Neural crest cell (in vitro differentiated cells): ENCODE results near the gene ARHGEF7. TPM values are rescaled to one million over a fixed set of nuclear protein-coding genes. Genes with fewer than 3 reads are reported as not detected.

Source experiments
- DNase-seq: peaks from one replicate; pipeline ENCODE4 v3.0.0; 2021; ENCODE audit warnings: low read depth, mixed read lengths, low spot score
- H3K27ac Mint-ChIP-seq: one replicate; pipeline ENCODE4 v1.8.0; 2021; ENCODE audit warnings: mild to moderate bottlenecking, mixed read lengths; ENCODE audit not compliant: unreplicated experiment
- H3K27me3 Mint-ChIP-seq: 2 replicates; pipeline ENCODE4 v1.8.0; 2021; ENCODE audit warnings: low read depth, mild to moderate bottlenecking, mixed read lengths
- H3K36me3 Mint-ChIP-seq: 2 replicates; pipeline ENCODE4 v1.8.0; 2021; ENCODE audit warnings: low read depth, mild to moderate bottlenecking, mixed read lengths
- H3K4me1 Mint-ChIP-seq: 2 replicates; pipeline ENCODE4 v1.8.0; 2021; ENCODE audit warnings: mixed read lengths
- H3K4me3 Mint-ChIP-seq: one replicate; pipeline ENCODE4 v1.8.0; 2021; ENCODE audit warnings: mild to moderate bottlenecking, mixed read lengths
- H3K9me3 Mint-ChIP-seq: 2 replicates; pipeline ENCODE4 v1.8.0; 2021; ENCODE audit warnings: mixed read lengths
- CTCF ChIP-seq: fragments of 200-600 bp; sonication (generic); conservative IDR thresholded peaks from 2 replicates; pipeline ENCODE4 v1.5.0; 2021; ENCODE audit warnings: antibody characterized with exemption, mild to moderate bottlenecking
- total RNA-seq: library from RNA; stranded (reverse); gene quantifications from 2 replicates; pipeline ENCODE4 v1.2.1, GENCODE V29; 2021

Gene ARHGEF7
- total RNA-seq, 1 donor from 2014 or later: 77.3 TPM

- Mint-ChIP-seq H3K9me3 (no peaks in the 10 kb centered on the region), H3K27me3 (no peaks in the 10 kb centered on the region), H3K4me3 (no peak overlapping the region), H3K36me3 (peaks cover 8% of the 10 kb centered on the region), H3K27ac (no peak overlapping the region), H3K4me1 (no peaks in the 10 kb centered on the region)
- no peak for TF ChIP-seq CTCF
- no peak for DNase-seq
Measured at GRCh38 chr13:111275382-111275781, 160.3 kb downstream of the ARHGEF7 start.

GRCh38 chr13:111275995-111276618 lies 161.0 kb downstream of the ARHGEF7 start:
- no peak for TF ChIP-seq CTCF
- H3K27ac Mint-ChIP-seq: no peak overlapping the region
- no peaks in the 10 kb centered on the region for H3K4me1 Mint-ChIP-seq
- no peak for DNase-seq
- no peaks in the 10 kb centered on the region for H3K9me3 Mint-ChIP-seq
- H3K27me3 Mint-ChIP-seq: no peaks in the 10 kb centered on the region
- H3K36me3 Mint-ChIP-seq: peaks cover 8% of the 10 kb centered on the region
- no peak overlapping the region for H3K4me3 Mint-ChIP-seq

GRCh38 chr13:111278258-111278657 lies 163.1 kb downstream of the ARHGEF7 start:
- no peak overlapping the region for H3K27ac Mint-ChIP-seq
- no peak for DNase-seq
- no peak overlapping the region for H3K4me3 Mint-ChIP-seq
- H3K27me3 Mint-ChIP-seq: no peaks in the 10 kb centered on the region
- no peaks in the 10 kb centered on the region for H3K9me3 Mint-ChIP-seq
- no peak for TF ChIP-seq CTCF
- no peaks in the 10 kb centered on the region for H3K4me1 Mint-ChIP-seq
- peaks cover 13% of the 10 kb centered on the region for H3K36me3 Mint-ChIP-seq

GRCh38 chr13:111278743-111279652 lies 163.9 kb downstream of the ARHGEF7 start:
- peak overlapping the region; percentile 83 for H3K27ac Mint-ChIP-seq
- no peak for DNase-seq
- no peaks in the 10 kb centered on the region for H3K4me1 Mint-ChIP-seq
- H3K9me3 Mint-ChIP-seq: no peaks in the 10 kb centered on the region
- TF ChIP-seq CTCF: no peak
- H3K27me3 Mint-ChIP-seq: no peaks in the 10 kb centered on the region
- no peak overlapping the region for H3K4me3 Mint-ChIP-seq
- H3K36me3 Mint-ChIP-seq: peaks cover 16% of the 10 kb centered on the region

GRCh38 chr13:111280226-111280625 lies 165.1 kb downstream of the ARHGEF7 start:
- Mint-ChIP-seq H3K27me3 (no peaks in the 10 kb centered on the region), H3K4me3 (no peak overlapping the region), H3K36me3 (peaks cover 19% of the 10 kb centered on the region), H3K27ac (no peak overlapping the region), H3K4me1 (no peaks in the 10 kb centered on the region), H3K9me3 (no peaks in the 10 kb centered on the region)
- TF ChIP-seq CTCF: no peak
- DNase-seq: no peak
